HEK293 (cell line): ENCODE results near the gene VGLL4.

Experiments used
- CTCF ChIA-PET: fragments of 350-600 bp; formaldehyde crosslinking; extraction: SDS; loops from one replicate; lab custom pipeline; 2021; ENCODE audit warnings: antibody characterized with exemption; lab: Yijun Ruan, JAX
- POLR2A ChIA-PET: fragments of 300-600 bp; formaldehyde crosslinking; extraction: SDS; loops from one replicate; lab custom pipeline; 2020; ENCODE audit warnings: antibody characterized with exemption, inconsistent platforms; lab: Yijun Ruan, JAX
- H3K27ac ChIP-seq: fragments of 200-500 bp; sonication (Bioruptor generic); 2 replicates; pipeline ENCODE4 v1.5.1; 2014; ENCODE audit warnings: low read depth, low read length, control low read depth, inconsistent platforms; ENCODE audit errors: extremely low read depth
- H3K36me3 ChIP-seq, 2 experiments: fragments of 200-500 bp in 1 of 2; sonication (Bioruptor generic) in 1 of 2; 1 replicate in 1 of 2; 2 replicates in 1 of 2; pipeline ENCODE4 v1.5.1; 2014 to 2017; ENCODE audit warnings: inconsistent platforms in 2 of 2, low read length in 2 of 2; ENCODE audit not compliant: control insufficient read depth in 2 of 2, insufficient read depth in 1 of 2
- H3K4me1 ChIP-seq: fragments of 200-500 bp; sonication (Bioruptor generic); 2 replicates; pipeline ENCODE4 v1.5.1; 2014; ENCODE audit warnings: mild to moderate bottlenecking, low read length, inconsistent platforms; ENCODE audit not compliant: control insufficient read depth, insufficient read depth
- H3K4me3 ChIP-seq: 2 replicates; pipeline ENCODE4 v1.5.1; 2011; ENCODE audit warnings: low read depth, mild to moderate bottlenecking, control low read depth, low read length, moderate library complexity
- H3K9me3 ChIP-seq: fragments of 200-500 bp; sonication (Bioruptor generic); 2 replicates; pipeline ENCODE4 v1.5.1; 2014; ENCODE audit warnings: low read depth, low read length, inconsistent platforms; ENCODE audit not compliant: control insufficient read depth, insufficient read depth
- ELK4 ChIP-seq: IDR thresholded peaks from 2 replicates; pipeline ENCODE4 v1.6.1; 2011; ENCODE audit warnings: mild to moderate bottlenecking, low read depth, low read length, borderline replicate concordance
- IKZF3 ChIP-seq: fragments of 450-650 bp; IDR thresholded peaks from 2 replicates; pipeline ENCODE4 v1.5.0; 2018; ENCODE audit warnings: missing biosample characterization, mild to moderate bottlenecking, missing genetic modification characterization, moderate library complexity
- KLF9 ChIP-seq: fragments of 450-650 bp; formaldehyde crosslinking; IDR thresholded peaks from 2 replicates; pipeline ENCODE4 v1.5.1; 2016; ENCODE audit warnings: missing biosample characterization, missing genetic modification characterization, low read depth
- PATZ1 ChIP-seq: fragments of 450-650 bp; formaldehyde crosslinking; IDR thresholded peaks from 2 replicates; pipeline ENCODE4 v1.5.1; 2016; ENCODE audit warnings: missing biosample characterization, missing genetic modification characterization
- PRDM6 ChIP-seq: fragments of 450-650 bp; formaldehyde crosslinking; IDR thresholded peaks from 2 replicates; pipeline ENCODE4 v1.5.1; 2017; ENCODE audit warnings: missing biosample characterization, missing genetic modification characterization
- SALL2 ChIP-seq: fragments of 450-650 bp; formaldehyde crosslinking; IDR thresholded peaks from 2 replicates; pipeline ENCODE4 v1.5.0; 2017; ENCODE audit warnings: missing biosample characterization, mild to moderate bottlenecking, missing genetic modification characterization, borderline replicate concordance
- SP7 ChIP-seq: fragments of 450-650 bp; formaldehyde crosslinking; IDR thresholded peaks from 2 replicates; pipeline ENCODE4 v1.5.1; 2016; ENCODE audit warnings: missing biosample characterization, missing genetic modification characterization
- ZBTB48 ChIP-seq: fragments of 450-650 bp; formaldehyde crosslinking; IDR thresholded peaks from 2 replicates; pipeline ENCODE4 v1.5.1; 2016; ENCODE audit warnings: missing biosample characterization, missing genetic modification characterization
- ZNF121 ChIP-seq: fragments of 450-650 bp; formaldehyde crosslinking; IDR thresholded peaks from 2 replicates; pipeline ENCODE4 v1.5.1; 2016; ENCODE audit warnings: missing biosample characterization, missing genetic modification characterization
- ZNF155 ChIP-seq: fragments of 450-650 bp; formaldehyde crosslinking; IDR thresholded peaks from 2 replicates; pipeline ENCODE4 v1.5.1; 2016; ENCODE audit warnings: missing biosample characterization, missing genetic modification characterization
- ZNF175 ChIP-seq: fragments of 450-650 bp; formaldehyde crosslinking; IDR thresholded peaks from 2 replicates; pipeline ENCODE4 v1.5.1; 2016; ENCODE audit warnings: missing biosample characterization, missing genetic modification characterization
- ZNF280D ChIP-seq: fragments of 450-650 bp; formaldehyde crosslinking; IDR thresholded peaks from 2 replicates; pipeline ENCODE4 v1.5.1; 2016; ENCODE audit warnings: missing biosample characterization, missing genetic modification characterization
- ZNF473 ChIP-seq: fragments of 450-650 bp; formaldehyde crosslinking; IDR thresholded peaks from 2 replicates; pipeline ENCODE4 v1.5.1; 2017; ENCODE audit warnings: missing biosample characterization, missing genetic modification characterization
- ZNF521 ChIP-seq: fragments of 450-650 bp; formaldehyde crosslinking; IDR thresholded peaks from 2 replicates; pipeline ENCODE4 v1.5.1; 2017; ENCODE audit warnings: missing biosample characterization, mild to moderate bottlenecking, missing genetic modification characterization
- ZNF600 ChIP-seq: fragments of 450-650 bp; formaldehyde crosslinking; IDR thresholded peaks from 2 replicates; pipeline ENCODE4 v1.5.1; 2016; ENCODE audit warnings: missing biosample characterization, missing genetic modification characterization
- ZNF677 ChIP-seq: fragments of 450-650 bp; IDR thresholded peaks from 2 replicates; pipeline ENCODE4 v1.5.0; 2018; ENCODE audit warnings: missing biosample characterization, mild to moderate bottlenecking, missing genetic modification characterization, moderate library complexity
- ZSCAN23 ChIP-seq: fragments of 450-650 bp; formaldehyde crosslinking; IDR thresholded peaks from 2 replicates; pipeline ENCODE4 v1.5.1; 2016; ENCODE audit warnings: missing biosample characterization, missing genetic modification characterization

VGLL4 gene

GRCh38 chr3:11641683-11642430, 1.9 kb downstream of the VGLL4 start (continued):
- TF ChIP-seq ZNF155 (tag by site-specific recombination): no peak
- TF ChIP-seq ZNF677: no peak
- TF ChIP-seq KLF9 (tag by site-specific recombination): no peak
- TF ChIP-seq ZBTB48 (tag by site-specific recombination): no peak
- TF ChIP-seq PRDM6 (tag by site-specific recombination): peak; percentile 98

- H3K4me3 ChIP-seq: peak overlapping the region; percentile 86
- no peaks in the 10 kb centered on the region for H3K9me3 ChIP-seq
- TF ChIP-seq PATZ1: no peak
- TF ChIP-seq IKZF3 (tag by site-specific recombination): peak; percentile 83
- POLR2A ChIA-PET: no interaction called here
- CTCF ChIA-PET: interaction anchor here (0.6 to 0.8 kb wide), 2 partner anchors 262 to 398 kb away, joined by 3 to 4 read pairs; no protein-coding TSS in a partner anchor
- H3K36me3 ChIP-seq: no peaks in the 10 kb centered on the region
- H3K4me1 ChIP-seq: peaks cover 33% of the 10 kb centered on the region
- peak overlapping the region; percentile 95 for H3K27ac ChIP-seq
These were observed 2.4 kb downstream of the VGLL4 start for GRCh38 chr3:11641316-11641682.

GRCh38 chr3:11640009-11640673, 3.6 kb downstream of the VGLL4 start:
- TF ChIP-seq ZSCAN23 (tag by site-specific recombination) (no peak), SP7 (tag by site-specific recombination) (peak; percentile 70)
- TF ChIP-seq, all 188 proteins: peak for 1
- Histone ChIP-seq H3K36me3 (no peaks in the 10 kb centered on the region), H3K4me3 (no peak overlapping the region), H3K9me3 (no peaks in the 10 kb centered on the region), H3K27ac (no peak overlapping the region), H3K4me1 (peaks cover 42% of the 10 kb centered on the region)
- POLR2A ChIA-PET: no interaction called here
- CTCF ChIA-PET: no interaction called here

- peaks cover 47% of the 10 kb centered on the region for H3K4me1 ChIP-seq
- H3K9me3 ChIP-seq: no peaks in the 10 kb centered on the region
- H3K4me3 ChIP-seq: no peak overlapping the region
- no peaks in the 10 kb centered on the region for H3K36me3 ChIP-seq
- ChIA-PET CTCF (interaction anchor here (0.7 to 1.3 kb wide), 5 partner anchors 11 to 260 kb away, joined by 3 to 9 read pairs (median 4); no protein-coding TSS in a partner anchor), POLR2A (no interaction called here)
- no peak overlapping the region; the same call in none of the 2 replicates for H3K27ac ChIP-seq
- TF ChIP-seq ZNF121 (tag by site-specific recombination) (no peak), ZNF175 (tag by site-specific recombination) (no peak), ZNF280D (no peak), IKZF3 (tag by site-specific recombination) (peak; percentile 40; the same call in 1 of the 2 replicates), ZNF521 (tag by site-specific recombination) (no peak), ZNF600 (peak; percentile 28; the same call in 1 of the 2 replicates), SALL2 (no peak), ZNF473 (no peak), ELK4 (no peak)
These were observed 5.0 kb downstream of the VGLL4 start for GRCh38 chr3:11638495-11639358.
